ENCODE measurements around the gene NXNL1.

GRCh38 chr19:17504030-17504429 is 43.3 kb upstream of the NXNL1 start:
- no peak for TF ChIP-seq CTCF (IDR thresholded peaks at IDR 0.05)
- TF ChIP-seq POLR2A (IDR thresholded peaks at IDR 0.05), result no peak

Measured in uterus (tissue), 2 donors.